PFSK-1 (cell line): ENCODE results near the gene SUGT1.

Source experiments
- FOXP2 ChIP-seq: optimal IDR thresholded peaks from 2 replicates; pipeline ENCODE3; 2011; ENCODE audit warnings: borderline replicate concordance, control low read depth, inconsistent platforms; ENCODE audit not compliant: insufficient read depth; ENCODE audit errors: extremely low read length, extremely low read depth
- POLR2AphosphoS5 ChIP-seq: IDR thresholded peaks from 2 replicates; pipeline ENCODE4 v1.6.1; 2012; ENCODE audit warnings: low read depth, mild to moderate bottlenecking, control low read depth, low read length, moderate library complexity
- SIN3A ChIP-seq: IDR thresholded peaks from 2 replicates; pipeline ENCODE4 v1.6.1; 2012; ENCODE audit warnings: mild to moderate bottlenecking, low read length, moderate library complexity, borderline replicate concordance; ENCODE audit not compliant: insufficient read depth
- TAF1 ChIP-seq: IDR thresholded peaks from 2 replicates; pipeline ENCODE4 v1.6.1; 2012; ENCODE audit warnings: low read length, control low read depth, borderline replicate concordance; ENCODE audit not compliant: insufficient read depth
- TF ChIP-seq, protein P1 (sequence below), 2 experiments: IDR thresholded peaks; 2 replicates each; pipeline versions ENCODE4 v1.6.1 to v1.8.0; 2011 to 2012; ENCODE audit warnings: low read depth in 2 of 2, low read length in 2 of 2, control low read depth in 1 of 2, inconsistent platforms in 1 of 2, mild to moderate bottlenecking in 1 of 2, moderate library complexity in 1 of 2; ENCODE audit not compliant: insufficient read depth in 1 of 2

SUGT1 gene

DNA sequence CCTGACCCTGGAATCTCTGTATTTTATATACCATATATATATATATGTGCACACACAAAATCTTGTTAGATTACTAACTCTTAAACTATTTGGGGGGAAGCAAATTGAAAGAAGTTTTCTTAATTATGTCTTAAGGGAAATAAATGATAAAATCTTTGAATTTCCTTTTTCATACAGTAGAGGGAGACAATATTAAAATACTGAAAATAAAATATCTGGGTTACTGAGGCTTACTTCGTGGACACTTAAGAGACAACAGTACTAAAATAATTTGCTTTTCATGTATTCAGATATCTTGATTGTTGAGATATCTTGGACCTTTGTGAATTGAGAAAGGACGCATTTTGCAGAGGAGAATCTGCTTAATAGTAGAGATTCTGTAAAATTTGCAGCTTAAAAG lies 17.0 kb downstream of the SUGT1 start:
- no peak for TF ChIP-seq TAF1
- TF ChIP-seq, protein P1, sequence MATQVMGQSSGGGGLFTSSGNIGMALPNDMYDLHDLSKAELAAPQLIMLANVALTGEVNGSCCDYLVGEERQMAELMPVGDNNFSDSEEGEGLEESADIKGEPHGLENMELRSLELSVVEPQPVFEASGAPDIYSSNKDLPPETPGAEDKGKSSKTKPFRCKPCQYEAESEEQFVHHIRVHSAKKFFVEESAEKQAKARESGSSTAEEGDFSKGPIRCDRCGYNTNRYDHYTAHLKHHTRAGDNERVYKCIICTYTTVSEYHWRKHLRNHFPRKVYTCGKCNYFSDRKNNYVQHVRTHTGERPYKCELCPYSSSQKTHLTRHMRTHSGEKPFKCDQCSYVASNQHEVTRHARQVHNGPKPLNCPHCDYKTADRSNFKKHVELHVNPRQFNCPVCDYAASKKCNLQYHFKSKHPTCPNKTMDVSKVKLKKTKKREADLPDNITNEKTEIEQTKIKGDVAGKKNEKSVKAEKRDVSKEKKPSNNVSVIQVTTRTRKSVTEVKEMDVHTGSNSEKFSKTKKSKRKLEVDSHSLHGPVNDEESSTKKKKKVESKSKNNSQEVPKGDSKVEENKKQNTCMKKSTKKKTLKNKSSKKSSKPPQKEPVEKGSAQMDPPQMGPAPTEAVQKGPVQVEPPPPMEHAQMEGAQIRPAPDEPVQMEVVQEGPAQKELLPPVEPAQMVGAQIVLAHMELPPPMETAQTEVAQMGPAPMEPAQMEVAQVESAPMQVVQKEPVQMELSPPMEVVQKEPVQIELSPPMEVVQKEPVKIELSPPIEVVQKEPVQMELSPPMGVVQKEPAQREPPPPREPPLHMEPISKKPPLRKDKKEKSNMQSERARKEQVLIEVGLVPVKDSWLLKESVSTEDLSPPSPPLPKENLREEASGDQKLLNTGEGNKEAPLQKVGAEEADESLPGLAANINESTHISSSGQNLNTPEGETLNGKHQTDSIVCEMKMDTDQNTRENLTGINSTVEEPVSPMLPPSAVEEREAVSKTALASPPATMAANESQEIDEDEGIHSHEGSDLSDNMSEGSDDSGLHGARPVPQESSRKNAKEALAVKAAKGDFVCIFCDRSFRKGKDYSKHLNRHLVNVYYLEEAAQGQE (IDR thresholded peaks at IDR 0.05; ENCODE audit: insufficient read depth in 1 of 2, low read depth in 2 of 2, low read length in 2 of 2), result no peak
- no peak for TF ChIP-seq FOXP2
- TF ChIP-seq SIN3A, result no peak
- no peak for TF ChIP-seq POLR2AphosphoS5

- TF ChIP-seq, protein P1 (IDR thresholded peaks at IDR 0.05; ENCODE audit: insufficient read depth in 1 of 2, low read depth in 2 of 2, low read length in 2 of 2), result no peak
- TF ChIP-seq TAF1 (no peak), FOXP2 (no peak), POLR2AphosphoS5 (no peak), SIN3A (no peak)
These were observed 18.1 kb downstream of the SUGT1 start for GRCh38 chr13:52670726-52671125.

DNA sequence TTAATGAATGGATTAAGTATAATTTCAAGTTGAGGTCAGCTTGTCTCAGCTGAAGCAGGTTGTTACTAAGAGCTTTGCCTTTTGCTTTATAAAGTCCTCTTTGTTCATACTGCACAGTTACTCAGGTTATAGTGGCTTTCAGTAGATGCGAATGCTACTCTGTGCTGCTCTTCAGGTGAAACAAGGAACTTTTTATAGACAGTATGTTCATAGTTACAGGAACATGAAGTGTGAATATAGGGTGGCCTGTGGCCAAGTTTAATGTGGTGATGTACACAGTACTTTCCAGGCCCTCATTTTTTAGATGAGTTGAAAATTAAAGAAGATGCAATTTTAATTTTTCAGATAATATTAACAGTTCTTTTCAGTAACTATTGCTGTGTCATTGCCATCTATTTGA lies 20.8 kb downstream of the SUGT1 start:
- TF ChIP-seq TAF1 (no peak), POLR2AphosphoS5 (no peak), SIN3A (no peak), FOXP2 (no peak)
- TF ChIP-seq, protein P1 (IDR thresholded peaks at IDR 0.05; ENCODE audit: insufficient read depth in 1 of 2, low read depth in 2 of 2, low read length in 2 of 2), result no peak

- TF ChIP-seq, protein P1 (IDR thresholded peaks at IDR 0.05; ENCODE audit: insufficient read depth in 1 of 2, low read depth in 2 of 2, low read length in 2 of 2), result no peak
- TF ChIP-seq TAF1 (no peak), FOXP2 (no peak), POLR2AphosphoS5 (no peak), SIN3A (no peak)
These were observed 25.2 kb downstream of the SUGT1 start for GRCh38 chr13:52677823-52678222.

DNA sequence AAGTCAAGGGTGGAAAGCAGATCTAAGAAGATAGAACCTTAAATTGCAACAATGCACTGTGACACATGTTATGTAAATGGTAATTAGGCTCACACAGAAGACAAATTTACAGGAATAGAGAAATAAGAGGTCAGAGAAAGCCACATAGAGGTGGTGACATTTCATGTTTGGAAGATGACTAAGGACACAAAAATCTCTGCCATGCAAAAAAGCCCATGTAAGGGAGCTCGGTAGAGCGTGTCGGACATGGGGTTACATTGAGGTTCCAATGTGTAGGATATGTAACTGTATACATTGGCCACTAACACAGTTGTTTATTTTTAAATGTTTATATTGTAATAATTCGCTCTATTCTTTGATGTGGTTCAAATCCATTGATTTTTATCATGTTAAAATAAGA lies 33.7 kb downstream of the SUGT1 start:
- TF ChIP-seq TAF1, result no peak
- no peak for TF ChIP-seq FOXP2
- TF ChIP-seq, protein P1 (IDR thresholded peaks at IDR 0.05; ENCODE audit: insufficient read depth in 1 of 2, low read depth in 2 of 2, low read length in 2 of 2), result no peak
- no peak for TF ChIP-seq SIN3A
- TF ChIP-seq POLR2AphosphoS5, result no peak
